ACHN (cell line): ENCODE data around the gene FAAP20.
"Not testable (repeated sequence)": the region's sequence is repeated elsewhere in the genome, so short reads cannot be mapped to it uniquely, and the experiment has no call there.

Experiments
- DNase-seq: peaks from one replicate; pipeline ENCODE4 v3.0.0-alpha.2; 2015
- in situ Hi-C: cut with HindIII; loops from 2 replicates; pipeline ENCODE4 v1.10.0; 2017; ENCODE audit warnings: low sequenced_read_pairs, low pct_ligation_motif_present, low pct_unique_long_range_greater_than_20kb

Gene FAAP20

DNA sequence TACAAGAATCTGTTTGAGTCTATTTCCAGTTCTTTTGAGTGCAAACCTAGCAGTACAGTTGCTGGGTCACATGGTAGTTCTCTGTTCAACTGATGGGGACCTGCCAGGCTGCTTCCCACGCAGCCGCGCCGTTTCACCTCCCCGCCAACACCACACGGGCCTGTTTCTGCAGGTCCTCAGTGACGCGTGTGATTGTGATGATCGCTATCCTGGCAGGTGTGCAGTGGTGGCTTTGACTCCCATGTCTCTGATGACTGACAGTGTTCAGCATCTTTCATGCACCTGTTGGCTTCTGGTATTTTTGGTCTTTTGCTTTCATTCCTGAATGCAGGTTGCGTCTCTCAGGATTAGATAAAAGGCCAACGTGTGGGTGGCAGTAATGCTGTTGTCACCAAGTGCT, 41.6 kb downstream of the FAAP20 start:
- in situ Hi-C loops: no loop called here

DNA sequence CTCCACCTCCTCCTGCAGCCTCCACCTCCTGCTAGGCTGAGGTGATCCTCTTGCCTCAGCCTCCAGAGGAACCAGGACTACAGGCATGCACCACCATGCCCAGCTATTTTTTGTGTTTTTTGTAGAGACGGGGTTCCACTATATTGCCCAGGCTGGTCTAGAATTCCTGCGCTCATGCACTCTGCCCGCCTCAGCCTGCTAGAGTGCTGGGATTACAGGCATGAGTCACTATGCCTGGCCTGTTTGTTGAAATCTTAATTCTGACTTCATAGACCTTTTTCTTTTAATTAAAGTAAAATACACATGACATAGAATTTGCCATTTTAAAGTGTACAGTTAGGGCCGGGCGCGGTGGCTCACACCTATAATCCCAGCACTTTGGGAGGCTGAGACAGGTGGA, 42.7 kb downstream of the FAAP20 start:
- DNase-seq: no peak

More for the DNA sequence above, 41.6 kb downstream of the FAAP20 start:
- DNase-seq: no peak

DNA sequence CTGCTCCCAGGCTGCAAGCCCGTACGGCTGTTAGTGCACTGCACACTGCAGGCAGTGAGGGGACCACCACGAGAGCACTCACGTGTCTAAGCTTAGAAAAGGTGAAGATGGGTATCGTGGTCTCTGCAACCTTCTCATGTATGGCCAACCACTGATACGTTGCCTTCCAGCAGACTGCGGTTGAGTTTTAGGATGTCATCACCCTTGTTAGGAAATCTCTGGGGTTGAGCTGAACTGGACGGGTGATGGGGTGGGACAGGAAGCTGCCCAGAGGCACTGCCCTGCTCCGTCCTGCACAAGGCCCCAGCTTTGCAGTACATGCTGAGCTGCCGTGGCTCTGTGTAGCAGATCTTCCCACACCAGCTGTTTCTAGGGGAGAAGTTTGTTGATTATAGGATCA, 43.3 kb downstream of the FAAP20 start:
- in situ Hi-C loops: no loop called here
- DNase-seq: no peak

More for the DNA sequence above, 42.7 kb downstream of the FAAP20 start:
- in situ Hi-C loops: no loop called here

DNA sequence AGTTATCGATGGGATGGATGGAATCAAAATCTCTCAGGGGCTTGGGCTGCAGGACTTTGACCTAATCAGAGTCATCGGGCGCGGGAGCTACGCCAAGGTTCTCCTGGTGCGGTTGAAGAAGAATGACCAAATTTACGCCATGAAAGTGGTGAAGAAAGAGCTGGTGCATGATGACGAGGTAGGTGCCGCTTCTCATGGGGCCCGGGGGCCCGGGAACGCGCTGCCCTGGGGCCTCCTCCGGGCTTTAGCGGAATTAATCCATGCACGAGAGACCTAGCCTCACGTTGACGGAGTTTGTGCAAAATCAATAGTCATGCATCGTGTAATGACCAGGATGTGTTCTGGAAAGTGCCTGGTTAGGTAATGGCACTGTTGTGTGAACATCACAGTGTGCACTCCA, 43.8 kb downstream of the FAAP20 start:
- in situ Hi-C loops: no loop called here
- DNase-seq: no peak

DNA sequence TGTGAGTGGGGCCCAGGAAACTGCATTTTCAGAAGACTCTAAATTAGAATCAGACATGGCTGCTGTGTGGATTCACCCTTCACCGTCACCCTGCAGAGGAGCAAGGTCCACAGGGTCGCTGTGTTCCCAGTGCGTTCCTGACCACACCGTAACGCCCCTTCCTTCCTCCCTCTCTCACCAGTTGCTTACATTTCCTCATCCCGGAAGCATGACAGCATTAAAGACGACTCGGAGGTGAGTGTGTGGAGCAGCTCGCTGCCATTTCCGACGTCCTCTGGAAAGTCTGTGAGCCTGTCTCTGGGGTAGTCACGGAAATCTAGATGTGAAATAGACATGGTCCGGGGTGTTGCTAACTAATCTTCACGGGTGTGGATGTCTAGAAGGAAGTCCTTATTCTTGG, 45.9 kb downstream of the FAAP20 start:
- no peak for DNase-seq
- in situ Hi-C loops: no loop called here

DNA sequence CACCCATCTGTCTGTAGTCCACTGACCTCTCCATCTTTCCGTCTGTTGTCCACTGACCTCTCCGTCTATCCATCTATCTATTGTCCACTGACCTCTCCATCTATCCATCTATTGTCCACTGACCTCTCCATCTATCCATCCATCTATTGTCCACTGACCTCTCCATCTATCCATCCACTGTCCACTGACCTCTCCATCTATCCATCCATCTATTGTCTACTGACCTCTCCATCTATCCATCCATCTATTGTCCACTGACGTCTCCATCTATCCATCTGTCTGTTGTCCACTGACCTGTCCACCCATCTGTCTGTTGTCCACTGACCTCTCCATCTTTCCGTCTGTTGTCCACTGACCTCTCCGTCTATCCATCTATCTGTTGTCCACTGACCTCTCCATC, 46.7 kb downstream of the FAAP20 start:
- DNase-seq, in situ Hi-C loops: not testable (repeated sequence)

DNA sequence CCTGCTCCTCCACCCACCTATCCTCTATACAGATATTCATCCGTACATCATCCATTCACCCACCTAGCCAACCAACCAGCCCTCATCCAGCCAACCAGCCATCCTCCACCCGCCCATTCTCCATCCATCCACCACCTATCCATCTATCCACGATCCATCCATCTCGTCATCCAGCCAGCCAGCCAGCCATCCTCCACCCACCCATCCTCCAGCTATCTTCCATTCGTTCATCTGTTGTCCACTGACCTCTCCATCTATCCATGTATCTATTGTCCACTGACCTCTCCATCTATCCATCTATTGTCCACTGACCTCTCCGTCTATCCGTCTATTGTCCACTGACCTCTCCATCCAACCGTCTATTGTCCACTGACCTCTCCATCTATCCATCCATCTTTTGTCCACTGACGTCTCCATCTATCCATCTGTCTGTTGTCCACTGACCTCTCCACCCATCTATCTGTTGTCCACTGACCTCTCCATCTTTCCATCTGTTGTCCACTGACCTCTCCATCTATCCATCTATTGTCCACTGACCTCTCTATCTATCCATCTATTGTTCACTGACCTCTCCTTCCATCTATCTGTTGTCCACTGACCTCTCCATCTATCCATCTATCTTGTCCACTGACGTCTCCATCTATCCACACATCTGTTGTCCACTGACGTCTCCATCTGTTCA, 47.6 kb downstream of the FAAP20 start:
- DNase-seq: no peak
- in situ Hi-C loops: no loop called here

DNA sequence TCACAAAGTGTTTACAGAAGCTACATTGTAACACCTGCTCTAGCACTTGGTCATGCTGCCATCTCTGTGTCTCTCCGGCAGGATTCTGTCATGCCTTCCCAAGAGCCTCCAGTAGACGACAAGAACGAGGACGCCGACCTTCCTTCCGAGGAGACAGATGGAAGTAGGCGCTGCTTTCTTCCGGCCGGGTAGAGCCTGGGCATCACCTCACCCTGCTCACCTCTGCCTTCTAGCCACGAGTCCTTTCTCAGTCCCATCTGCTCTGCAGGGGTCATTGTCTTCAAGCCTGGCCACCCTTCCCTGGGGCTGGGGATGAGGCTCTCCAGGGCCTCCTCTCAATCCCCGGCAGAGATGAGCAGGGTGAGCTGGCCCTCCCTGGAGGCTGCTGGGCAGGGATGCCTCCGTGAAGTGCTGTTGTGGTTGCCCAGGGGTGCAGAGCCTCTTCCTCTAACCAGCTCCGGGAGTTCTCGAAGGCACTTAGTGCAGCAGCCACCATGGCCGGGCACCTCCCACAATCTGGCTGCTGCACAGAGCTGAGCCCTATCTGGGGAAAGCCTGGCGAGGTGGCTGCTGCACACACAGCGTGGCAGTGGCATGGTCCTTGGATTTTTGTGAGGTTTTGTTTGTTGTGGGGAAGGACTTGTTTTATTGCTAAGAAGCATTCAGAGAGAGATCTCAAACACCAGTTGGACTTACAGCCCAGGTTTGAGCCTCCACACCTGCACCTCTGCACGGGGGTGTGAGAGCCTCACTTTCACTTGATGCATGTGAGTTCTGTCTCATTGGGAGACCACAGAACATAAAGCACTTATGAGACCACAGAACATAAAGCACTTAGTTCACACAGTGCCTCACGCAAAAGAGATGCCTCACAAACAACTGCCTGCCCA, 48.4 kb downstream of the FAAP20 start:
- in situ Hi-C loops: no loop called here

DNA sequence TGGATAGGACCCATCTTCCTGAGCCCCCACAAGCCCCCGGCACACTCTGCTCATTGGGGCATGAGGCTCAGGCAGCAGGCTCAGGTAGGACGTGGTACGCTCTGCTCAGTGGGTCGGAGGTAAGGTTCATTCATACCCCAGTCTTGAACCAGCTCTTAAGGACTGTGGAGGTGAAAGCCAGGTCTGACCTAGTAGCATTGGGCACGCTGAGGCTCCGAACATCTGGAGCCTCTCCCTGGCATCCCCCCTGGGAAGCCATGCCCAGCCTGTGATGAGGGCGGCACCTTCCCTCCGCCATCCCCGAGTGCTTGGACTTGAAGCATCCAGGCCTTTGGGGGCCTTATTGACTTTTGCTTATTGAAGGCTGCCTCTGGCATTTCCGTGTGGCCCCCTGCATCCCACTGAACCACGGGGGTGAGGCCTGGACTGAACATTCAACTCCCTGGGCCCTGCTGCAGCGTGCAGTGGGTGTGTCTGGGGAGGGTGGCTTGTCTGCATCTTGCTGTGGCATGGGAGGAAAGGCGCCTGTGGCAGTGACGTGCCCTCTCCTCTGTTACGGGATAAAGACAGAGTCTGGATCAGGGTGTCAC, 50.0 kb downstream of the FAAP20 start:
- in situ Hi-C loops: no loop called here
- DNase-seq: no peak

More for the DNA sequence above, 48.4 kb downstream of the FAAP20 start:
- DNase-seq: no peak

DNA sequence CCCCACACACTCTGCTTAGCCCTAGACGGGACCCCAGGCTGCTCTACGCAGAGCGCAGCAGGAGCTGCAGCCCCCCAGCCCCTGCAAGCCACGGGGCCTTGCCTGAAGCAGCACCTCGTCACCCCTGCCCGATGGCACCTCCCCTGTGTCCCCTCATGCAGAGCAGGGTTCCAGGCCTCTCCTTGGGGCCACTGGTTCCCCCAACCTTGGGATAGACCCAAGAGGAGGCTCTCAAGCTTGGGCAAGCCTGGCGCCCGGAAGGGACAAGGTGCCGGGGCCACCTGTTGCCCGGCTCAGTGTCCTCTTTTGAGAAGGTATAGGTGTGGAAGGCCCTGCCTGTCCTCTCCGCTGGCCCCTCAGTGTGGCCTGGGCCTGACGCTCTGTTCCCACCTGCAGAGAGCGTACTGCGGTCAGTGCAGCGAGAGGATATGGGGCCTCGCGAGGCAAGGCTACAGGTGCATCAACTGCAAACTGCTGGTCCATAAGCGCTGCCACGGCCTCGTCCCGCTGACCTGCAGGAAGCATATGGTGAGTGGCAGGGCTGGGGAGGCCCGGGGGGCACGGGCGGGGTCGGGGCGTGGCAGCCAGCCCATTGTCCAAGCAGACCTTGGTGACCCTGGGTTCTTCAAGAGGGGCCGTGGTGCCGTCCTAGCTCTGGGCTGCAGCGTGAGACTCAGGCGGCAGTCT, 50.6 kb downstream of the FAAP20 start:
- DNase-seq: no peak
- in situ Hi-C loops: no loop called here

DNA sequence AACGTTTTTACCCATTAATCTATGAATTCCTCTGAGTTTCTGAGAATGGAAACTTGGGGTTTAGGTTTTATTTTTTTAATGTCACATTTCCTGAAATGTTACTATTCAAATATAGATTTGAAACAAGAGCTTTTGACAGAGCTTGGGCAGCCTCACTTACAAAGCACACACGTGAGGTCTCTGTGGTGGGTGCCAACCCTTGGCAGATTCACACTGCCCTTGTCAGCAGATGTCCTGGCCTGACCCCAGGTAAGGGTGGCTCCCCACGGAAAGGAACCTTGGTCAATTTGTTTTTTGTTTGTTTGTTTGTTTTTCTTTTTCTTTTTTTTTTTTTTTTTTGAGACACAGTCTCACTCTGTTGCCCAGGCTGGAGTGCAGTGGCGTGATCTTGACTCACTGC, 53.5 kb downstream of the FAAP20 start:
- in situ Hi-C loops: no loop called here
- DNase-seq: no peak
